H1 (cell line): ENCODE results near the gene AGPS. TPM values are rescaled to one million over a fixed set of nuclear protein-coding genes. Genes with fewer than 3 reads are reported as not detected.
"Not testable (repeated sequence)": the region's sequence is repeated elsewhere in the genome, so short reads cannot be mapped to it uniquely, and the experiment has no call there.

Experiments
- CTCF ChIA-PET: fragments of 300-600 bp; sonication (Branson Sonifier 250); formaldehyde crosslinking; loops from one replicate; lab custom pipeline; 2021; ENCODE audit not compliant: partially characterized antibody; lab: Charles Lee
- POLR2A ChIA-PET: fragments of 300-600 bp; sonication (Branson Sonifier 250); formaldehyde crosslinking; loops from one replicate; lab custom pipeline; 2021; ENCODE audit warnings: inconsistent platforms; ENCODE audit not compliant: partially characterized antibody; lab: Charles Lee
- DNase-seq, 2 experiments: peaks; one replicate each; pipeline versions ENCODE4 v3.0.0 to v3.0.0-alpha.2; 2010 to 2022; ENCODE audit warnings: low spot score in 2 of 2, low read depth in 1 of 2, mixed read lengths in 1 of 2
- FAIRE-seq: peaks from 2 replicates; lab custom pipeline; 2011; peaks lifted over from hg19 to GRCh38; lab: Jason Lieb, UNC
- H2AFZ ChIP-seq: 2 replicates; pipeline ENCODE4 v1.8.1; 2012; ENCODE audit warnings: low read length, inconsistent platforms
- H2AK5ac ChIP-seq: 2 replicates; pipeline ENCODE4 v1.6.1; 2013; ENCODE audit warnings: low read depth, low read length
- H2BK120ac ChIP-seq: replicated peaks from 2 replicates; pipeline ENCODE3; 2013; ENCODE audit warnings: low read depth, low read length, inconsistent platforms
- H2BK12ac ChIP-seq: 2 replicates; pipeline ENCODE4 v1.6.1; 2013; ENCODE audit warnings: low read depth, low read length
- H2BK15ac ChIP-seq: 2 replicates; pipeline ENCODE4 v1.6.1; 2013; ENCODE audit warnings: low read length
- H2BK20ac ChIP-seq: 2 replicates; pipeline ENCODE4 v1.6.1; 2013; ENCODE audit warnings: low read length
- H2BK5ac ChIP-seq: 2 replicates; pipeline ENCODE4 v1.6.1; 2013; ENCODE audit warnings: low read depth, low read length
- H3K14ac ChIP-seq: 2 replicates; pipeline ENCODE4 v1.6.1; 2013; ENCODE audit warnings: inconsistent platforms; ENCODE audit not compliant: insufficient read length
- H3K18ac ChIP-seq: 2 replicates; pipeline ENCODE4 v1.6.1; 2013; ENCODE audit warnings: low read length; ENCODE audit errors: extremely low read depth
- H3K23ac ChIP-seq: 2 replicates; pipeline ENCODE4 v1.6.1; 2013; ENCODE audit warnings: inconsistent platforms; ENCODE audit not compliant: insufficient read length
- H3K23me2 ChIP-seq: 2 replicates; pipeline ENCODE4 v1.6.1; 2013; ENCODE audit warnings: low read depth, low read length
- H3K27ac ChIP-seq: 2 replicates; pipeline ENCODE4 v1.6.1; 2011; ENCODE audit warnings: low read depth, low read length, inconsistent platforms
- H3K27me3 ChIP-seq, 4 experiments: replicated peaks in 1 of 4; 1 replicate in 1 of 4; 2 replicates in 3 of 4; pipeline versions ENCODE4 v1.6.1 to v1.8.1; 2011 to 2013; ENCODE audit warnings: low read length in 3 of 4, mild to moderate bottlenecking in 3 of 4, inconsistent platforms in 2 of 4, mixed read lengths in 2 of 4, moderate library complexity in 1 of 4; ENCODE audit not compliant: control insufficient read depth in 3 of 4, insufficient read depth in 3 of 4; ENCODE audit errors: extremely low read depth in 1 of 4
- H3K36me3 ChIP-seq, 4 experiments: 2 replicates each; pipeline versions ENCODE4 v1.6.1 to v1.8.1; 2011 to 2013; ENCODE audit warnings: mild to moderate bottlenecking in 4 of 4, low read length in 3 of 4, moderate library complexity in 2 of 4, control low read depth in 1 of 4, inconsistent platforms in 1 of 4; ENCODE audit not compliant: insufficient read depth in 4 of 4, control insufficient read depth in 2 of 4
- H3K4ac ChIP-seq: replicated peaks from 2 replicates; pipeline ENCODE3; 2013; ENCODE audit warnings: low read length, low read depth, mixed read lengths, inconsistent platforms; ENCODE audit not compliant: insufficient read length
- H3K4me1 ChIP-seq, 4 experiments: replicated peaks in 1 of 4; 1 replicate in 1 of 4; 2 replicates in 3 of 4; pipeline versions ENCODE4 v1.6.1 to v1.8.1; 2011 to 2013; ENCODE audit warnings: low read length in 3 of 4, inconsistent platforms in 2 of 4, mixed read lengths in 1 of 4; ENCODE audit not compliant: insufficient read depth in 4 of 4, control insufficient read depth in 3 of 4
- H3K4me2 ChIP-seq, 2 experiments: 2 replicates each; pipeline versions ENCODE4 v1.6.1 to v1.8.1; 2011 to 2013; ENCODE audit warnings: low read depth in 2 of 2, low read length in 2 of 2, control low read depth in 1 of 2, inconsistent platforms in 1 of 2, mild to moderate bottlenecking in 1 of 2; ENCODE audit not compliant: insufficient read depth in 1 of 2
- H3K4me3 ChIP-seq, 4 experiments: fragments of 200-600, 300-600 bp in 1 of 4; sonication (generic), shearing (Covaris generic), sonication (Bioruptor Twin) in 1 of 4; 2 replicates each; pipeline versions ENCODE4 v1.5.1 to v1.8.1; 2011 to 2016; ENCODE audit warnings: low read length in 4 of 4, low read depth in 3 of 4, control low read depth in 2 of 4, inconsistent platforms in 2 of 4, mild to moderate bottlenecking in 2 of 4, mixed read lengths in 1 of 4, moderate library complexity in 1 of 4; ENCODE audit not compliant: insufficient read depth in 2 of 4; ENCODE audit errors: extremely low read depth in 1 of 4
- H3K56ac ChIP-seq: replicated peaks from 2 replicates; pipeline ENCODE3; 2013; ENCODE audit warnings: low read depth, mild to moderate bottlenecking, mixed read lengths, low read length, inconsistent platforms; ENCODE audit not compliant: insufficient read length
- H3K79me1 ChIP-seq: 2 replicates; pipeline ENCODE4 v1.6.1; 2013; ENCODE audit warnings: low read depth, low read length, control low read depth
- H3K79me2 ChIP-seq, 2 experiments: 2 replicates each; pipeline versions ENCODE4 v1.6.1 to v1.8.1; 2012 to 2013; ENCODE audit warnings: low read length in 2 of 2, mild to moderate bottlenecking in 2 of 2, inconsistent platforms in 1 of 2; ENCODE audit not compliant: insufficient read depth in 2 of 2, control insufficient read depth in 1 of 2
- H3K9ac ChIP-seq, 4 experiments: replicated peaks in 1 of 4; 1 replicate in 1 of 4; 2 replicates in 3 of 4; pipeline versions ENCODE4 v1.6.1 to v1.8.1; 2011 to 2013; ENCODE audit warnings: low read depth in 3 of 4, low read length in 3 of 4, control low read depth in 2 of 4, mild to moderate bottlenecking in 2 of 4, moderate library complexity in 2 of 4, inconsistent platforms in 1 of 4; ENCODE audit errors: extremely low read depth in 1 of 4
- H3K9me3 ChIP-seq, 2 experiments: 2 replicates each; pipeline versions ENCODE4 v1.6.1 to v1.8.1; 2012 to 2013; ENCODE audit warnings: mild to moderate bottlenecking in 2 of 2, moderate library complexity in 2 of 2, control low read depth in 1 of 2, inconsistent platforms in 1 of 2, low read depth in 1 of 2, low read length in 1 of 2, mixed read lengths in 1 of 2; ENCODE audit not compliant: insufficient read depth in 2 of 2
- H4K20me1 ChIP-seq, 2 experiments: replicated peaks in 1 of 2; 2 replicates each; pipeline versions ENCODE3 to v1.8.1; 2011 to 2013; ENCODE audit warnings: inconsistent platforms in 2 of 2, low read length in 2 of 2, mild to moderate bottlenecking in 1 of 2; ENCODE audit not compliant: insufficient read depth in 2 of 2, control insufficient read depth in 1 of 2
- H4K5ac ChIP-seq: 2 replicates; pipeline ENCODE4 v1.6.1; 2013; ENCODE audit warnings: low read length, low read depth, mixed read lengths, inconsistent platforms; ENCODE audit not compliant: insufficient read length
- H4K8ac ChIP-seq: 2 replicates; pipeline ENCODE4 v1.8.0; 2013; ENCODE audit warnings: mild to moderate bottlenecking, moderate library complexity, low read length, inconsistent platforms; ENCODE audit not compliant: insufficient read depth; ENCODE audit errors: extremely low read depth
- H4K91ac ChIP-seq: replicated peaks from 2 replicates; pipeline ENCODE3; 2013; ENCODE audit warnings: low read length, mixed read lengths, inconsistent platforms; ENCODE audit not compliant: insufficient read length
- CEBPB ChIP-seq: IDR thresholded peaks from 2 replicates; pipeline ENCODE4 v1.6.1; 2012; ENCODE audit warnings: low read depth, low read length
- WGBS, 2 experiments: shearing (Covaris generic) in 1 of 2; methylation state at CpG; one replicate each; pipeline versions ENCODE4 v1.1.6 to v1.1.7; 2013 to 2015; ENCODE audit warnings: low lambda C conversion rate in 2 of 2, mixed read lengths in 2 of 2, inconsistent platforms in 1 of 2, low coverage in 1 of 2, missing lambda C conversion rate in 1 of 2; ENCODE audit not compliant: insufficient replicate concordance in 2 of 2, insufficient coverage in 1 of 2, insufficient read length in 1 of 2; ENCODE audit errors: extremely low coverage in 1 of 2, missing lambda C conversion rate in 1 of 2; 5-methylcytosine and 5-hydroxymethylcytosine counted together
- polyA plus RNA-seq, 7 experiments: library from polyadenylated mRNA; depleted of rRNA in 3 of 7; stranded (reverse) in 5 of 7; unstranded in 2 of 7; fragments of >200 nt in 5 of 7; fragments of 200-250 nt in 2 of 7; gene quantifications; 1 replicate in 5 of 7; 2 replicates in 1 of 7; 4 replicates in 1 of 7; pipeline versions ENCODE4 v1.2.1 to v1.2.3, GENCODE V29; 2011 to 2013; ENCODE audit warnings: missing spikeins in 2 of 7, mixed read lengths in 2 of 7
- total RNA-seq: library from RNA; stranded (reverse); fragmentation: NEBNext Ultra II Directional; extraction: Animal tissue kit (Norgen Biotek cat#: 25700); gene quantifications from 2 replicates; pipeline ENCODE4 v1.2.1, GENCODE V29; 2021

Gene AGPS
- total and polyA plus RNA-seq, 2 of the 8 experiments (the other 6 are each of a cell fraction or from before 2014, with no cell fraction given), result 7.3 to 57.8 TPM

DNA sequence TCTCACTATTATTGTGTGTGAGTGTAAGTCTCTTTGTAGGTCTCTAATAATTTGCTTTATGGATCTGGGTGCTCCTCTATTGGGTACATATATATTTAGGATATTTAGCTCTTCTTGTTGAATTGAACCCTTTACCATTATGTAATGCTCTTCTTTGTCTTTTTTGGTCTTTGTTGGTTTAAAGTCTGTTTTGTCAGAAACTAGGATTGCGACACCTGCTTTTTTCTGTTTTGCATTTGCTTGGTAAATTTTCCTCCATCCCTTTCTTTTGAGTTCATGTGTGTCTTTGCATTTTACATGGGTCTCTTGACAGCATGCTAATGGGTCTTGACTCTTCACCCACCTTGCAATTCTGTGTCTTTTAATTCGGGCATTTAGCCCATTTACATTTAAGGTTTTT lies 35.4 kb downstream of the AGPS start:
- H4K20me1 ChIP-seq, H2AFZ ChIP-seq, H3K9ac ChIP-seq, DNase-seq, POLR2A ChIA-PET, H3K27ac ChIP-seq, H3K27me3 ChIP-seq, H3K79me1 ChIP-seq, H3K4me1 ChIP-seq, H3K4me2 ChIP-seq, H3K18ac ChIP-seq, H3K23me2 ChIP-seq, H3K14ac ChIP-seq, FAIRE-seq, H2BK20ac ChIP-seq, H3K23ac ChIP-seq, H3K56ac ChIP-seq, H4K91ac ChIP-seq, H2BK15ac ChIP-seq, H4K8ac ChIP-seq, H2AK5ac ChIP-seq, H3K4ac ChIP-seq, H2BK12ac ChIP-seq, H2BK120ac ChIP-seq, H2BK5ac ChIP-seq, H3K4me3 ChIP-seq, H4K5ac ChIP-seq: not testable (repeated sequence)
- 85% methylated on average over 2 of the region's 2 CpGs; no CpG with 5 or more reads in 1 of the 2 experiments for WGBS, 2 experiments
- peaks cover 0 to 11% (median 4%) of the 10 kb centered on the region in 4 experiments; a peak in 2 of 8 replicates for H3K36me3 ChIP-seq
- H3K9me3 ChIP-seq, result peaks cover 10 to 18% of the 10 kb centered on the region in 2 experiments; a peak in 3 of 4 replicates
- CTCF ChIA-PET, result interaction anchor here (1.3 kb wide), 1 partner anchor 81 kb away, joined by 4 read pairs; no protein-coding TSS in a partner anchor
- H3K79me2 ChIP-seq, result peaks cover 0 to 66% of the 10 kb centered on the region in 2 experiments
- TF ChIP-seq CEBPB, result peak; percentile 52; the same call in 1 of the 2 replicates
